ENCODE results near the gene NUMA1.

NUMA1 gene

DNA sequence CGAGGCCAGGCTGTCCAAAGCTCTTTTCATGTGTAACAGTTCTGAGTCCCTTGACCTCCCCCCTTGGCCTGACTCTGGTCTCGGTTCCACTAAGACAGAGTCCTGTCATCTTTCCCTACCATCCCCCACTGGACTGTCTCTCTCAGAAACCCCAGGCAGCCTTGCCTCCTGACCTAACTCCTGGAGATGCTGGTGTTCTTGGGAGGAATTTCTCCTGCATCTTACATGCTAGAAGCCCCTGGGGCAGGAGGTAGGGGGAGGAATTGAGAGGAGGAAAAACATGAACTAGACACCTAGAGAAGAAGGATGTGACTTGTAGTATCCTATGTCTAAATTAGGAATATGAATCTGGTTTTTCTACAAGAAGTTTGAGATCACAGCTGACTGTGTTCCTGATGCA, 82.3 kb downstream of the NUMA1 start:
- no peak for DNase-seq

DNA sequence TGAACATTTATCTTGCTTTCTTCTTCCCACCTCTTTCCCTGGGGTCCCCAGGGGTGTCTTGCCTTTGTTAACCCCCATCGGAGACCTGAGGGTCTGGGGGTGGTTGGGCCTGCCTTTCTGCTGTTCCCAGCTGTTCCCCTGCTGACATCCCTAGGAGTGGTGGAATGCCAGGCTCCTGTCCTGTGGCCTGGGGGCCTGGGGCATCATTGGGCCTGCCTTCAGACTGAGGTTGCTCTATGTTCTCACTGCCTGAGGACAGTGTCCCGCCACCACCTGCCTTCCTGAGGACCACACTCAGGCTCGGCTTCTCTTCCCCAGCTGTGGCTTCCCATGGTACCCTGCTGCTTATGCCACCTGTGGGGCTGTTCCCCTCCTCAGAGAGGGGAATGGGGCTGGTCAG, 82.7 kb downstream of the NUMA1 start:
- DNase-seq = no peak

DNA sequence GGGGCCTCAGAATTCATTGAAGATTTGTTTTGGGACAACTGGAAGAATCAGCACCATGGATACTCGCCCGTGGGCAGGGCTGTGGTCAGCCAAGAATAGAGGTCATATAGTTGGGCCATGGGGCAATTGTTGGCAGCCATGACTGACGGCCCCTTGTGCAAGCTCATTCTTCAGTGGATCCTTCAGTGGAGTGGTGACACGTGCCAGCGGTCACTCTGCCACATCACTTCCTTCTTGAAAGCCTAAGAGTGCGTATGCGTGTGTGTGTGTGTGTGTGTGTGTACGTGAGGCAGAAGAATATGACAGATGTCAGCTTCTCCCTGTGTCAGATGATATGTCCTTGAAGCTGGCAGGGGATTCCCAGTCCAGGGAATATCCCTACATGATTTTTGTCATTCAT, 83.4 kb downstream of the NUMA1 start:
- no peak for DNase-seq

DNA sequence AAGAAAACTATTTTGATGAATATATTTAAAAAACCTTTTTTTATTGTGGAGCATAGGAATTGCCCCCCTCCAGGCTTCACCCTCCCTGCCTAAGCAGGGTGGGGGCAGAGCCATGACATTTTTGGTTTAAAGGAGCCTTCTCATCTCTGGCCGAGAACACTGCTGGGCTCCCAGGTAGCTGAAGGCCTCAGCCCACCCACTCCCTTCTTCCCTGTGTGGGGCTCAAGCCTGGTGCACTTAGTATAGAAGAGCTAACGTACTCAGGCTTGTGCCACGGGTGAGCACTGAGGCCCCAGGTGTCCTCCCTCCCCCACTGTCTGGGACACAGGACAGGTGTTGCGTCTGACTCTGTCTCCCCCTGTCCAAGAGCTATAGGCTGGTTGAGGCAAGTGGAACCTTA, 83.8 kb downstream of the NUMA1 start:
- no peak for DNase-seq

DNA sequence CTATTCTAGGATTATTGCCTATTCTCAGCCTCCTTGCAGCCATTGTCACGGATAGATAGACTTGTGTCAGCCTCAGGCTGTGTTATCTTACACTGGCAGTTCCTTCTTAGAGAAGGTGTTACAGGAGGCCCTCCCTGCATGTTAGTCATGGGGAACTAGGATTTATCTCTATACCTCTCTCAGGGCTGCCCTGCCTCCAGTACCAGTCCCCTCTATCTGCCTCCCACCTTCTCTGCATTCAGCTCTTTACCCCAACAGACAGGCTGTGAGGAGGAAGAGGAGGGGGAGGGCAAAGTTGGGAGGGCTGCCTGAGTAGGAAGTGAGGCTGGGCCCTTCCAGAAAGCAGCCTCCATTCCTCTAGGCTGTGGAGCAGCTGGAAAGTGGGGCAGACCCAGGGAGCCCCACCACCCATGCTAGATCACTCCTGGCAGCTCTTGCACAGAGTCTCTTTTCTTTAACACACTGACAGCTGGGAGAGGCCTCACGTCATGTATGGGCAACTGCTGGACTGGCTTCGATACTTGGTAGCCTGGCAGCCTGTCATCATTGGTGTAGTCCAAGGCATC, 84.5 kb downstream of the NUMA1 start:
- DNase-seq = no peak

DNA sequence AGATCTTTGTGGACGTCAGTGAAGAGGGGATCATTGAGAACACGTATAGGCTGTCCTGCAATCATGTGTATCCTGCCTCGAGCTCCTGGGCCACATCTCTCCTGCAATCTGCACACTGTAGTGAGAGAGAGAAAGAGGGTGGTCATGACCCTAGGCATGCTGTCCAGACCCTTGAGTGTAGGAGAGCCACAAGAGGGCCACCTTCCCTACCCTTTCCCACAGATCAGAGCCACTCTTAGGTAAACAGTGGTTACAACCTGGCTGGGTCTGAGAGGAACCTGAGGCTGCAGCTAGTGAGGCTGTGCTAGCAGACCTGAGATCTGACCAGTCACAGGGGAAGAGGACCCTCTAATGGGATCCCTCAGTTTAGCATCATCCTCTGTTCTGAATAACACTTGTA, 85.6 kb downstream of the NUMA1 start:
- DNase-seq = no peak

DNA sequence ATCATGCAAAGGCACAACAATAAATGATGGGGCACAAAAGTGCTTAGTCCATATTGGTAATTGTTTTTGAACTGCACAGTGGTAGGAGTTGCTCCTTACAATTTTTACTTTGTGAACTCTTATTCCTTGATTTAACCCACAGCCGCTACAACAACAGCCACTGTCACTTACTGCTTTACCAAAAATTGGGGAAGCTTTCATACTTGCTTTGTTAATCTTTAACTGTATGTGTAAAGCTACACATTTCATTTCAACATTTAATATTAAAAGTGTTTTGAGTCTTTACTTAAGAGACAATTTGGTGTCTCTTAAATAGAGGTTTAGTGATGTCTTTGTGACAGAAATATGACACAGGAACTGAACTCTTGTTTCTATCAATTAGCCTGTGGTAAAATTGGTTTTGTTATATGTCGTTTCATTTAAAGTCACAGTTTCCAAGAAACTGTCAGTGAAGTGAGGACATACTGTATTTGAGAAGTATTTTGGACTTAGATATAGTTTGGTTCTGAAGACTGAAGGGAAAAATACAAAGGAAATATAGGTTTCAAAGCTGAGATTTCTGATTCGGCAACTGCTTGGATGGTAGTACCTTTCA, 88.1 kb downstream of the NUMA1 start:
- DNase-seq = no peak

DNA sequence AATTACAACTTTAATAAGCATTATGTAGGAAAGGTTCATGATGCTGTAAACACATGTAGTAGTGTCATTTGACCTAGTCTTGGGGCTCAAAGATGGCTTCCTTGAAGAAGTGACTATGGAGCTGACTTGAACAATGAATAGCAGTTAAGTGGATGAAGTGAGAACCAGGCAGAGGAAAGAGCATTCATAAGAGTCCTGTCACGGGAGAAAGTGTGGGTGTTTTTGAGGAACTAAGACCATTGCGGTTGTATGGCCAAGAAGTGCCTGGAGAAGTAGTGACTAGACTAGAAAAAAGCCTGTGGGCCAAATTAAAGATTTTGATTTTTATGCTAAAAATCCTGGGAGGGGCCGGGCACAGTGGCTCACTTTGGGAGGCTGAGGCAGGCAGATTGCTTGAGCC, 88.8 kb downstream of the NUMA1 start:
- no peak for DNase-seq

DNA sequence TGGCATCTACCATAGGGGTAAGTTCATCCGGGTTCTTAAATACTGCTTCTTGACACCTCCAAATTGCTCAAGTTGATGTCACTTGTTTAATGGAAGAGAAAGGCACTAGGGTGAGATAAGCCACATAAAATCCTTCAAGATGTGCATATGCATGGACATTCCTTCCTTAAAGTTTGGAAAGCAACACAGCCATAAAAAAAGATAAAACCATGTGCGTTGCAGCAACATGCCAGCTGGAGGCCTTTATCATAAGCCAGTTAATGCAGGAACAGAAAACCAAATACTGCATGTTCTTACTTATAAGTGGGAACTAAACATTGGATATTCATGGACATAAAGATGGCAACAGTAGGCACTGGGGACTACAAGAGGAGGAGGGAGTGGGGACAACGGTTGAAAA, 89.6 kb downstream of the NUMA1 start:
- DNase-seq = no peak

DNA sequence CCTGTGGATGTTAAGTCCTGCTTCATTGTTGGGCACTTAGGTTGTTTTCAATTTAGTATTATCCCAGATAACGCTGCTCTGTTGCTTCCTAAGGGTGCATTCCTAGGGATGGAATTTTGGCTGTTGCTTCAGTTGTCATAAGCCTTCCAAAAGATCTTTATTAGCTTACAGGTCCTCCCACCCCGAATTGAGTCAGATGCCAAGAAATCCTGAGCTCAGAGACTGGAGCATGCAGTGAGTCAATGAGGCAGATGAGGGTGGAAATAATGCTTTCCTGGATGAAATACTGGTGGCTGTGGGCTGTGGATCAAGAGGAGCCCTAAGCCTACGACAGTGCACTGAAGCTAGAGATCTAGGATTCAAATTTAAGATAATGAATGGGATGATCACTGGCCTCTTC, 92.3 kb downstream of the NUMA1 start:
- no peak for DNase-seq

DNA sequence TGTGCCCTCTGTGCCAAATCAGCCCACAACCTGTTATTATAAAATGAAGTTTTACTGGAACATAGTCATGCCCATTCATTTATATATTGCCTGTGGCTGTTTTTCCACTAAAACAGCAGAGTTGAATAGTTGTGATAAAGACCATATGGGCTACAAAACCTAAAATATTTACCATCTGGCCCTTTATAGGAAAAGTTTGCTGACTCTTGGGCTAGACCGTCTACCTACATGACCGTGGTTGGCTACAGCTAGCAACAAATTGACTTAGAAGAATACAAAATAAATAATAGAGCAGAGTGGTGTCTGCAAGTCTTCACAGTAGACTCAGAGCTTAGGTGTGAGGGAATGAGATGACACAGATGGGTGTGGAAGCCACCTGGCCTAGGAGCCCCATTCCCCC, 92.8 kb downstream of the NUMA1 start:
- DNase-seq = no peak

DNA sequence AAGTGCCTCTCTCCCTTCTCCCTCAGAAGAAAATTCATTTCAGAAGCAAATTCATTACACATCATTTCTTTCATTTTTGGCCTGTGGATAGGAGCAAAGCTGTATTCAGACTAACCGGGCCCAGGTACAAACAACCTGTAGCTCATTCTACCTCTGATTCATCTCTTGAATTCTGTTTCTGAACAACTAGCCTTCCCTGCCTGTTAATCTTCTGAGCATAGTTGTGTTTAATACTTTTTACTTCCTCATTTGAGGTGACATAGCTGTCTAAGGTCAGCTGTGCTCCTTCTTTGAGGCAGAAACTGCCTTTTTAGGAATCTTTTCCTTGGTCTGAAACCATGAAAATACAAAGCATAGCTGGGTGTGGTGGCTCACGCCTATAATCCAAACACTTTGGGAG, 94.2 kb downstream of the NUMA1 start:
- DNase-seq = no peak

DNA sequence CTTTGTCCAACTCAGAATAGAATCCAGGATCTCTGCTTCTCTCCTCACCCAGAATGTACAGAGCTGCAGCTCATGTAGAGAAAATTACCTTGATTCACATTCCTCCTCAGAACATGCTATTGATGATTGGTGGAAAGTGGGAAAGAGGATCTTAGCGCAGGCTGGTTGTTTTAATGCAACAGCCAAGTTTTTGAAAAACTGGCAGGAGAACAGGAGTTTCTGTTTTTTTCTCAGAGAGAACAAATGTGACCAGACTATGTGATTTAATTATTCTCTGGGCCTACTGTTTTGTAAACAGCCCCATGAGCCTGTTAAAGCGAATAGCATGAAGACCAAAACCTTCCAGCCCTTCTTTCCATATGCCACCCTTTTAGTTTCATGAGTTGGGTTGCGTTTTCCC, 100.7 kb downstream of the NUMA1 start:
- DNase-seq = no peak

DNA sequence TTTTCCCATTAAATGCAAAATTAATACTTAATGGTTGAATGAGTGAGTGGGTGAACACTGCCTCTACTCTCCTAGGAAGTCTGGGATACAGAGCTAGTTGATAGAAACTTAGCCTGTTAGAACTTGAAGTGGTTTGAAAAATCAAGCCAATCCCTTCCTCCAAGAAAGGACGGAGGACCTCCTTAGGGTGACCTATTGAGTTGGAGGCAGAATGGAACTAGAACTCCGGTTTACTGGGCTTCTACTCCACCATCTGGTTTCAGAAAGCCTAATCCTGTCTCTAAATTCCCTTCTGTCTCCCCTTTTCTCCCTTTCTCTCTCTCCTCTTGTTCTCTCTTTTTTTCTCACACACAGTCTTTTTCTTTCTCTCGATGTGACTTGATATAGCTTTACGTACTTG, 101.2 kb downstream of the NUMA1 start:
- no peak for DNase-seq

DNA sequence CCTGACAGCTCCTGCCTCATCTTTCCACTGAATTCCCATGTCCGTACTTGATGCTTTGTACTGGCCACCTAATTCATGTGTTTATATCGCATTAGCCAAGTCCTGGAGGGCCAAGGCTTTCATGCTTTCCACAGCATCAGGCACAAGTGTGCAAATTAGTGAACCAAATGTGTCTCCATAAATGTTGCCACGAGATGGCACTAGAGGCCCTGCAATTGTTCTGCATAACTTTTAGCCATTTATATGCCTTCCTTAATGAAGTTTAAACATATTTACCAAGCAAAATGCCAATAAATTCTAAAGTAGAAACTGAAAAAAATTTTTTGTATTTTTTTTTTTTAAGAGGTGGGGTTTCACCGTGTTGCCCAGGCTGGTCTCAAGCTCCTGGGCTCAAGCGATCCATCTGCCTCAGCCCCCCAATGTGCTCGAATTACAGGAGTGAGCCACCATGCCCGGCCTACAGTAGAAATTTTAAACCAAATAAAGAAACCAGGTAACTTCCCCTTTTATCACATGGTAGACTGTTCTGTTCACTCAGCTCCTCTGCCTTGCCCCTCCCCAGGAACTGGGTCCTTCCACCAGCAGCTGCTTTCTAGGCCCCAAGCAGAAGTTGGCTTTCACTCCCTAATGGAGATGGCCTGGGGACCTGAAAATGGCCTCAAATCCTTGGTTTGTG, 102.5 kb downstream of the NUMA1 start:
- peak; percentile 46 for DNase-seq

DNA sequence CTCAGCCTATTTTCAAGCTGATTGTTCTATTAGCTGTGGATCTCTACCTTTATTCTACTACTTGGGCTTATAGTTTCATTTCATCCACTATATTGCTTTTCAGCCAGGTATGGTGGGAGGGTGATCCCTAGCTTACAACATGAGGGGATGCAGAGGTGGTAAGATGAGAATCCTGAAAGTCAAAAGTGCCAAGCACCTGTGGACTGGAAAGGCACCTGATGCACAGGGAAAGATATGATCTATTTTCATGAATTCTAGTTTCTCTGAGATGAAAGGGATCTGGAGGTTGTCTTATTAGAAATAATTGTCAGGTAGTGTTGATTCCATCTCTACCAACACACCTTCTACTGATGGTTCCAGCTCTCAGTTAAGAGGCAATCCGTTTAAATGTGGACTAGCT, 103.3 kb downstream of the NUMA1 start:
- DNase-seq = no peak

DNA sequence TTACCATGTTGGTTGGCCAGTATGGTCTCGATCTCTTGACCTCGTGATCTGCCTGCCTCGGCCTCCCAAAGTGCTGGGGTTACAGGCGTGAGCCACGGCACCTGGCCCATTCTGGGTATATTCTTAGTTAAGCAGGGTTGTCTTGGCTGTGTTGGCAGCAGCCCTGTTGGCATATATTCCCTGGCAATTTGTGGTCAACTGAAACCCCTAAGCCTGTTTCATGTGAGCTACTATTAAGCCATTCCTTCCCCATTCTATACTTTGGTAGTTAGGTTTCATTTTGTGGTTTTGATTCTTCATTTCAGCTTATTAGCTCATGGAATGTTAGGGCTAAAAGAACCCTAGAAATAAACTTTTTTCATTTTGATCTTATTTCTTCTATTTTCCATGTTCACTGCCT, 103.8 kb downstream of the NUMA1 start:
- no peak for DNase-seq

DNA sequence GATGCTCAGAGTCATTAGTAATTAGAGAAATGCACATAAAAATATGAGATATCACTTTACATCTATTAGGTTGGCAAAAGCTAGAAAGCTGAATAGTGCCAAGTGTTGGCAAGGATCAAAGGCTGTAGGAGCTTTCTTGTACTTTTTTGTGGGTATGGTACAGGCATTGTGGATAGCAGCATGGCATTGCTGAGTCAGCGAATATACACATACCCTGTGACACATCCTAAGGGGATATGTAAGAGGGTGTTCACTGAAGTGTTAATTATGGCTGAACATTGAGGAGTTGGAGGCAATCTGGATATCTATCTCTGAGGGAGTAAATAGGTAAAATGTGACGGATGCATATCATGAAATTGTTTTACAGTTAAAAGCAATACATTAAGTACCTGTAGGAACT, 108.7 kb downstream of the NUMA1 start:
- DNase-seq = no peak

DNA sequence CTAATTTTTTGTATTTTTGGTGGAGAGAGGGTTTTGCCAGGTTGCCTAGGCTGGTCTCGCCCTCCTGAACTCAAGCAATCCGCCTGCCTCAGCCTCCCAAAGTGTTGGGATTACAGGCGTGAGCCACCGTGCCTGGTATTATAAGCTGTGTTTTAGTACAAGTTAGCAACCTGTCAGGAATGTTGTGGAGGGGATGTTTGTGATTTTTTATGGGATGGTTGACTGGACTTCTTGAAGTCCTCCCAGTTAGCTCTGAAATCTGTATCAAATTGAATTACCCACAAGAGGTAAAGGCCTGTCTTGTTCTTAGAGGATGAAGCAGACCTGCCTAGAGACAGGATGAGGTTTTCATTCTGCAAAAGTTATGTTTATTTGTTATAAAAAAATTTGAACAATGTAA, 115.7 kb downstream of the NUMA1 start:
- no peak for DNase-seq

DNA sequence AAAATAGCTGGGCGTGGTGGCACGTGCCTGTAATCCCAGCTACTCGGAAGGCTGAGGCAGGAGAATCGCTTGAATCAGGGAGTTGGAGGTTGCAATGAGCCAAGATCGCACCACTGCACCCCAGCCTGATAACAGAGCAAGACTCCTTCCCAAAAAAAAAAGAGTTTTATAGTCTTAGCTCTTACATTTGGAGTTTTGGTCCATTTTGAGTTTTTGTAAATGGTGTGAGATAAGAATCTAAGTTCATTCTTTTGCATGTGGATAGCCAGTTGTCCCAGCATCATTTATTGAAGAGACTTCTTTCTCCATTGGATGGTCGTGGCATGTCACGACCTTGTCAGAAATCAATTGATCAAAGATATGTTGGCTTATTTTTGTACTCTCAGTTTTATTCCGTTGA, 116.9 kb downstream of the NUMA1 start:
- DNase-seq = no peak

DNA sequence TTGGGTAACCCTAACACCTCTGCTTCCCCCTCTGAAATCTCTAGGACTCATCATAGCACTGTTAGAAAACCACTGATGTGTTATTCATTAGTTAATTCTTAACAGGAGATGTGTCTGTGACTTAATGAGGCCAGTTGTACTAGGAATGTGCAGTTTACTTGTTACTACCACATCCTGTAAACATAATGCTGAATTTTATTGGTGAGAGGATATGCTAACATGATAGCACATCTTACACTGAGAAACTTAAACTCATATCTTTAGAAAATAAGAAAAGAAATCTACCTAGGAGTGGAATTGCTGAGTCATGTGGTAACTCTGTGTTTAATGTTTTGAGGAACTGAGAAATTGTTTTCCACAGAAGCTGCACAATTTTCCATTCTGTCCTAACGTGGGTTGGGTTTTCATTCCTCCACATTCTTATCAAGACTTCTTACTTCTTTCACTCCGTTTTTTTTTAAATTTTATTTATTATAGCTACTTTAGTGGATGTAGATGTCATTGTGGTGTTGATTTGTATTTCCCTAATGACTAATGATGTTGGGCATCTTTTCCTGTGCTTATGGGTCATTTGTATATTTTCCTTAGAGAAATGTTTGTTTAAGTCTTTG, 117.8 kb downstream of the NUMA1 start:
- DNase-seq = no peak

DNA sequence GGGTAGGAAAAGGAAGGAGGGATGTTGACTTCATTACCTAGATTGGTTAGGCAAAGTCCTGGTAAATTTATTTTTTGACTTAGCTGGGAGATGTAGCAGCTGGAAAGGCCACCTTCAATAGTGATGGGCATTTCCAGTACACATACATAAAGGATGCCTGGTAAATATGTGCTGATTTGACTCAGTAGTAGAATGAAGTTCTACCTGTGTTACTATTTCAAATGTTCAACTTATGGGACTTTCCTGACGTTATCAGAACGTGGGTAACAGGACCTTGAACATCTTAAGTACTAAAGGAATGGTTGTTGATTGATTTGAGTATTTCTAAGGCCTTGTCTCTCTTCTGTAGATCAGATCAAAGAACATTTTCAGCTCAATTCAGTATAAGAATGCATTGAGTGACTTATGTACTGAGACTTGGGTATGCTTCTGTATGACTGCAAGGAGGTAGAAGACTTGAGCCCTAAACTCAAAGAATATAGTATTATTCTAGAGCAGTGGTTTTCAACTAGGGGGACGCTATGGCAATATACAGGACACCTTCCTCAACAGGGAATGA, 124.4 kb downstream of the NUMA1 start:
- DNase-seq = no peak
